Chondrocyte (in vitro differentiated cells): ENCODE data around the gene ADGRG1. TPM values are rescaled to one million over a fixed set of nuclear protein-coding genes. Genes with fewer than 3 reads are reported as not detected.

Experiments
- DNase-seq: peaks from one replicate; pipeline ENCODE4 v3.0.0; 2021; ENCODE audit warnings: mixed read lengths, low spot score
- H3K27ac Mint-ChIP-seq: one replicate; pipeline ENCODE4 v1.8.0; 2021; ENCODE audit warnings: mild to moderate bottlenecking, moderate library complexity, mixed read lengths; ENCODE audit not compliant: unreplicated experiment
- H3K27me3 Mint-ChIP-seq: 2 replicates; pipeline ENCODE4 v1.8.0; 2021; ENCODE audit warnings: low read depth, mixed read lengths
- H3K36me3 Mint-ChIP-seq: 2 replicates; pipeline ENCODE4 v1.8.0; 2021; ENCODE audit warnings: low read depth, mixed read lengths
- H3K4me1 Mint-ChIP-seq: 2 replicates; pipeline ENCODE4 v1.8.0; 2021; ENCODE audit warnings: low read depth, mild to moderate bottlenecking, mixed read lengths
- H3K4me3 Mint-ChIP-seq: one replicate; pipeline ENCODE4 v1.8.0; 2021; ENCODE audit warnings: mild to moderate bottlenecking, moderate library complexity, mixed read lengths; ENCODE audit not compliant: unreplicated experiment
- H3K9me3 Mint-ChIP-seq: 2 replicates; pipeline ENCODE4 v1.8.0; 2021; ENCODE audit warnings: low read depth, mixed read lengths
- total RNA-seq: library from RNA; stranded (reverse); gene quantifications from 3 replicates; pipeline ENCODE4 v1.2.1, GENCODE V29; 2021
- TF ChIP-seq, protein P1 (sequence below): fragments of 200-600 bp; sonication (generic); IDR thresholded peaks from 2 replicates; pipeline ENCODE4 v1.5.0; 2021; ENCODE audit warnings: antibody characterized with exemption, mild to moderate bottlenecking, moderate library complexity

The ADGRG1 gene
- total RNA-seq, 1 donor from 2014 or later, result 57.8 TPM

DNA sequence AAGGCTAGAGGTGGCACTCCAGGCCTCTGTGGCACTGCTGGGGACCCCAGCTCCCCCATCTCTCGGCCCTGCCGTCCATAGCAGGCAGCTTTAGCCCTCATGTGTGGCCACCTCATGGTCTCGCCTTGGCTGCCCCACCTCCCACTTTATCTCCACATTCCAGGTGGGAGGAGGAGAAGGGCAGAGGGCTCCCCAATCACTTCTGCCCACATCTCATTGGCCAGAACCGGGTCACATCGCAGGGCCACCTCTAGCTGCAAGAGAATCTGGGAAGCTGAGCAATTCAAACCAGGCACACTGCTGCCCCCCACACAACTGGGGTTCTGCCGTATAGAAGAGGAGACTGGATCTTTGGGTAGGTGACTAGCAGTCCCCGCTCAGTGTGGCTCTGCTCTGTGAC is 67.8 kb downstream of the ADGRG1 start:
- TF ChIP-seq, protein P1, sequence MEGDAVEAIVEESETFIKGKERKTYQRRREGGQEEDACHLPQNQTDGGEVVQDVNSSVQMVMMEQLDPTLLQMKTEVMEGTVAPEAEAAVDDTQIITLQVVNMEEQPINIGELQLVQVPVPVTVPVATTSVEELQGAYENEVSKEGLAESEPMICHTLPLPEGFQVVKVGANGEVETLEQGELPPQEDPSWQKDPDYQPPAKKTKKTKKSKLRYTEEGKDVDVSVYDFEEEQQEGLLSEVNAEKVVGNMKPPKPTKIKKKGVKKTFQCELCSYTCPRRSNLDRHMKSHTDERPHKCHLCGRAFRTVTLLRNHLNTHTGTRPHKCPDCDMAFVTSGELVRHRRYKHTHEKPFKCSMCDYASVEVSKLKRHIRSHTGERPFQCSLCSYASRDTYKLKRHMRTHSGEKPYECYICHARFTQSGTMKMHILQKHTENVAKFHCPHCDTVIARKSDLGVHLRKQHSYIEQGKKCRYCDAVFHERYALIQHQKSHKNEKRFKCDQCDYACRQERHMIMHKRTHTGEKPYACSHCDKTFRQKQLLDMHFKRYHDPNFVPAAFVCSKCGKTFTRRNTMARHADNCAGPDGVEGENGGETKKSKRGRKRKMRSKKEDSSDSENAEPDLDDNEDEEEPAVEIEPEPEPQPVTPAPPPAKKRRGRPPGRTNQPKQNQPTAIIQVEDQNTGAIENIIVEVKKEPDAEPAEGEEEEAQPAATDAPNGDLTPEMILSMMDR, result no peak
- Mint-ChIP-seq H3K4me1 (peaks cover 2% of the 10 kb centered on the region), H3K9me3 (no peaks in the 10 kb centered on the region), H3K27me3 (peaks cover 3% of the 10 kb centered on the region), H3K27ac (no peak overlapping the region), H3K4me3 (no peak overlapping the region), H3K36me3 (no peaks in the 10 kb centered on the region)
- no peak for DNase-seq

DNA sequence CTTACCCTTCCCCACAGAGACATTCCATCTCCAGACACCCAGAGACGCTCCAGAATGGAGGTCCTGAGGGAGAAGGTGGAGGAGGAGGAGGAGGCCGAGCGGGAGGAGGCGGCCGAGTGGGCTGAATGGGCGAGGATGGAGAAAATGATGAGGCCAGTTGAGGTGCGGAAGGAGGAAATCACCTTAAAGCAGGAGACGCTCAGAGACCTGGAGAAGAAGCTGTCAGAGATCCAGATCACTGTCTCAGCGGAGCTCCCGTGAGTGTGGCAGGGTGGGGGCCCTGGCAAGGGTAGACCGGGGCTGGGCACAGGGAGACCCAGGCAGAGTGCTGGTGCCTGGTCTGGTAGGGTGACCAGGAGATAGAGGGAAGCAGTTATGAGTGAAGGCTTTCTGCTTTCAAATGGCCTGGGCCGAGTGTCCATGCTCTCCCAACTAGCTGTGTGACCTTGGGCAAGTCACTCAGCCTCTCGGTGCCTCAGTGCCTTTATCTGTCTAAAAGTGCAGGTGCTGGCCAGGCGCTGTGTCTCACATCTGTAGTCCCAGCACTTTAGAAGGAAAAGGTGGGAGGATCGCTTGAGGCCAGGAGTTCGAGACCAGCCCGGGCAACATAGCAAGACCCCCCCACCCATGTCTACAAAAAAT is 69.6 kb downstream of the ADGRG1 start:
- no peaks in the 10 kb centered on the region for H3K9me3 Mint-ChIP-seq
- peaks cover 2% of the 10 kb centered on the region for H3K4me1 Mint-ChIP-seq
- no peak overlapping the region for H3K27ac Mint-ChIP-seq
- no peak for DNase-seq
- H3K4me3 Mint-ChIP-seq, result no peak overlapping the region
- TF ChIP-seq, protein P1, result no peak
- H3K27me3 Mint-ChIP-seq, result no peaks in the 10 kb centered on the region
- H3K36me3 Mint-ChIP-seq, result no peaks in the 10 kb centered on the region

DNA sequence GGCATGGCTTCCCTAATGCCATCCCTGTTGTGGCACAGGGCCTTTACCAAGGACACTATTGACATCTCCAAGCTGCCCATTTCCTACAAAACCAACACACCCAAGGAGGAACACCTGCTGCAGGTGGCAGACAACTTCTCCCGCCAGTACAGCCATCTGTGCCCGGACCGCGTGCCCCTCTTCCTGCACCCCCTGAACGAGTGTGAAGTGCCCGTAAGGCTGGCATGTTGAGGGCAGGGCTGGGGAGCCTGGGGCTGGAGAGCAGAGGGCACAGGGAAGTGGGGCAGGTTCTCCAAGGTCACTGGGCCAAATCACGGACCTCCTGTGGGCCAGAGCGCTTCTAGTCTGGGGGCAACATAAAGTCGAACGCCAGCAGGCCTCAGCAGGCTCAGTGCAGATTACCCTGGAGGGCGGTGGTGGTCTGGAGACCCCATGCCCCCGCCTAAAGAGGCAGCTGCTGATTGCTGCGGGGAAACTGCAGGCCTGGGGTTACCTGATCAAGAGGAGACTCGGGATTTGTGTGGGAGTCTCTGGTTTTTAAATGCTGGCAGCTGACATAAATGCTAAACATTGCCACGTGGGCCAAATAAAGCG is 70.5 kb downstream of the ADGRG1 start:
- H3K4me1 Mint-ChIP-seq, result peaks cover 2% of the 10 kb centered on the region
- no peaks in the 10 kb centered on the region for H3K36me3 Mint-ChIP-seq
- H3K27ac Mint-ChIP-seq, result no peak overlapping the region
- no peak for DNase-seq
- no peaks in the 10 kb centered on the region for H3K9me3 Mint-ChIP-seq
- TF ChIP-seq, protein P1, result no peak
- H3K4me3 Mint-ChIP-seq, result no peak overlapping the region
- no peaks in the 10 kb centered on the region for H3K27me3 Mint-ChIP-seq

DNA sequence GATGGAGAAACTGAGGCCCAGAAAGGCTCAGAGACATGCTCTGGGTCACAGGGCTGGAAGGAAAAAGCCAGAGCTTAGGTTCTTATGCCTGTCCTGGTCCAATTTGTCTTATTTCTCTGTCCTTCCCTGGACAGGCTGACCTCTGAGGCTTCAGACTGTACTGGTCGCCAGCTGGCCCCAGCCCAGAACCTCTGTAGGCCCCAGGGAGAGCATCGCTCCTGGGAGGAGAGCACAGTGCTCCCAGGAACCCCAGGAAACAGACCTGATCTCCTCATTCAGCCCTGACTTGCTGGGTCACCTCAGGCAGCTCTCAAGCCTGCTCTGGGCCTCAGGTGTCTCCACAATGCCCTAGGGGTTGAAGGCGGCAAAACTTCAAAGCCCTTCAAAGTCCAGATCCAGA is 71.1 kb downstream of the ADGRG1 start:
- H3K9me3 Mint-ChIP-seq, result no peaks in the 10 kb centered on the region
- no peaks in the 10 kb centered on the region for H3K27me3 Mint-ChIP-seq
- H3K4me3 Mint-ChIP-seq, result no peak overlapping the region
- TF ChIP-seq, protein P1, result no peak
- no peak overlapping the region for H3K27ac Mint-ChIP-seq
- H3K4me1 Mint-ChIP-seq, result peaks cover 2% of the 10 kb centered on the region
- DNase-seq, result no peak
- no peaks in the 10 kb centered on the region for H3K36me3 Mint-ChIP-seq

DNA sequence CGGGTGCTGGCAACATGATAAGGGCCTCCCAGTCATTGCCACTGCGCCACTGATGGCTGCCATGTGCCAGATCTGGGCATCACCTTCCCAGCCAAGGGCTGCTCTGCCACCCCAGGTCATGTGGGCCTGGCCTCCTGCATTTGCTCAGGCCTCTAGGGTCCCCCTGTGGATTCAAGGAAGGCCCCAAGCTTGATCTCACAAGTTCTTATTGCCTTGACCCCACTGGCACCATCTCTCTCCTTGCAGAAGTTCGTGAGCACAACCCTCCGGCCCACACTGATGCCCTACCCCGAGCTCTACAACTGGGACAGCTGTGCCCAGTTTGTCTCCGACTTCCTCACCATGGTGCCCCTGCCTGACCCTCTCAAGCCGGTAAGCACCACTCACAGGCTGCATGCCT is 71.5 kb downstream of the ADGRG1 start:
- H3K27ac Mint-ChIP-seq, result no peak overlapping the region
- no peak overlapping the region for H3K4me3 Mint-ChIP-seq
- H3K4me1 Mint-ChIP-seq, result no peaks in the 10 kb centered on the region
- no peaks in the 10 kb centered on the region for H3K36me3 Mint-ChIP-seq
- TF ChIP-seq, protein P1, result no peak
- no peak for DNase-seq
- H3K27me3 Mint-ChIP-seq, result no peaks in the 10 kb centered on the region
- H3K9me3 Mint-ChIP-seq, result no peaks in the 10 kb centered on the region
